SK-N-SH (cell line): ENCODE results near the gene C1orf210. TPM values are rescaled to one million over a fixed set of nuclear protein-coding genes. Genes with fewer than 3 reads are reported as not detected.

Source experiments
- CTCF ChIA-PET: fragments of 300-600, 350-600 bp; formaldehyde crosslinking; extraction: SDS; loops from one replicate; lab custom pipeline; 2021; lab: Yijun Ruan, JAX
- POLR2A ChIA-PET: fragments of 350-600 bp; sonication (Branson Sonifier 250); formaldehyde crosslinking; extraction: SDS; loops from one replicate; lab custom pipeline; 2020; ENCODE audit warnings: antibody characterized with exemption, inconsistent platforms; lab: Yijun Ruan, JAX
- DNase-seq: peaks from one replicate; pipeline ENCODE4 v3.0.0; 2012
- H2AFZ ChIP-seq: fragments of 200-600 bp; sonication (generic); 2 replicates; pipeline ENCODE4 v1.8.1; 2016; ENCODE audit warnings: antibody characterized with exemption, mild to moderate bottlenecking, low read depth
- H3F3A ChIP-seq: fragments of 200-600 bp; sonication (generic); replicated peaks from 2 replicates; pipeline ENCODE3; 2016; ENCODE audit warnings: antibody characterized with exemption, mild to moderate bottlenecking; ENCODE audit not compliant: insufficient read depth
- H3K27ac ChIP-seq, 2 experiments: fragments of 200-500 bp in 1 of 2; fragments of 200-600 bp in 1 of 2; sonication (Bioruptor generic) in 1 of 2; sonication (generic), shearing (Covaris generic) in 1 of 2; 2 replicates each; pipeline versions ENCODE4 v1.5.1 to v1.6.1; 2014 to 2016; ENCODE audit warnings: low read depth in 2 of 2, inconsistent platforms in 1 of 2, low read length in 1 of 2, mild to moderate bottlenecking in 1 of 2, mixed read lengths in 1 of 2
- H3K27me3 ChIP-seq: fragments of 200-600 bp; sonication (generic), shearing (Covaris generic); 2 replicates; pipeline ENCODE4 v1.6.1; 2016; ENCODE audit warnings: mixed run types; ENCODE audit not compliant: insufficient read depth
- H3K36me3 ChIP-seq, 2 experiments: fragments of 200-500 bp in 1 of 2; fragments of 200-600 bp in 1 of 2; sonication (Bioruptor generic) in 1 of 2; sonication (generic) in 1 of 2; replicated peaks in 1 of 2; 2 replicates each; pipeline versions ENCODE3 to v1.5.1; 2014 to 2016; ENCODE audit warnings: low read length in 1 of 2, mild to moderate bottlenecking in 1 of 2; ENCODE audit not compliant: insufficient read depth in 2 of 2, control insufficient read depth in 1 of 2
- H3K4me1 ChIP-seq, 2 experiments: fragments of 200-500 bp in 1 of 2; fragments of 200-600 bp in 1 of 2; sonication (Bioruptor generic) in 1 of 2; sonication (generic), shearing (Covaris generic) in 1 of 2; 2 replicates each; pipeline versions ENCODE4 v1.5.1 to v1.6.1; 2014 to 2016; ENCODE audit warnings: low read depth in 1 of 2, low read length in 1 of 2, mixed run types in 1 of 2; ENCODE audit not compliant: insufficient read depth in 2 of 2, control insufficient read depth in 1 of 2
- H3K4me2 ChIP-seq: fragments of 200-600 bp; sonication (generic), shearing (Covaris generic); 2 replicates; pipeline ENCODE4 v1.6.1; 2017; ENCODE audit warnings: mixed run types
- H3K4me3 ChIP-seq, 2 experiments: fragments of 200-500 bp in 1 of 2; fragments of 200-600 bp in 1 of 2; sonication (Bioruptor generic) in 1 of 2; sonication (generic), shearing (Covaris generic) in 1 of 2; 2 replicates each; pipeline versions ENCODE4 v1.5.1 to v1.8.1; 2014 to 2016; ENCODE audit warnings: low read depth in 2 of 2, inconsistent platforms in 1 of 2, low read length in 1 of 2, mild to moderate bottlenecking in 1 of 2, mixed read lengths in 1 of 2, moderate library complexity in 1 of 2
- H3K79me2 ChIP-seq: fragments of 200-600 bp; sonication (generic); 2 replicates; pipeline ENCODE4 v1.8.1; 2017; ENCODE audit warnings: mild to moderate bottlenecking; ENCODE audit not compliant: insufficient read depth
- H3K9ac ChIP-seq: fragments of 200-600 bp; sonication (generic); 2 replicates; pipeline ENCODE4 v1.6.1; 2017; ENCODE audit warnings: mixed run types
- H3K9me2 ChIP-seq: fragments of 200-600 bp; sonication (generic); 2 replicates; pipeline ENCODE4 v1.6.1; 2017; ENCODE audit warnings: mixed run types
- H3K9me3 ChIP-seq: fragments of 200-600 bp; sonication (generic); 2 replicates; pipeline ENCODE4 v1.6.1; 2017; ENCODE audit warnings: mixed run types, mild to moderate bottlenecking, moderate library complexity
- H4K20me1 ChIP-seq: fragments of 200-600 bp; sonication (generic); 2 replicates; pipeline ENCODE4 v1.6.1; 2017; ENCODE audit warnings: mild to moderate bottlenecking, mixed run types; ENCODE audit not compliant: insufficient read depth
- CHD2 ChIP-seq: fragments of 150-350 bp; IDR thresholded peaks from 2 replicates; pipeline ENCODE4 v1.6.1; 2018; ENCODE audit warnings: low read length; ENCODE audit not compliant: partially characterized antibody
- CTCF ChIP-seq: fragments of 200-600 bp; sonication (generic); IDR thresholded peaks from 2 replicates; pipeline ENCODE4 v1.6.1; 2017; ENCODE audit warnings: antibody characterized with exemption, mild to moderate bottlenecking, moderate library complexity
- JUND ChIP-seq: IDR thresholded peaks from 2 replicates; pipeline ENCODE4 v1.4.0; 2012
- NFIC ChIP-seq: IDR thresholded peaks from 2 replicates; pipeline ENCODE4 v1.4.0; 2012; ENCODE audit warnings: borderline replicate concordance
- REST ChIP-seq: IDR thresholded peaks from 2 replicates; pipeline ENCODE4 v1.6.1; 2012; ENCODE audit warnings: mild to moderate bottlenecking, low read depth, low read length, moderate library complexity
- WGBS: methylation state at CpG from one replicate; pipeline ENCODE4 v1.1.6; 2017; ENCODE audit warnings: low lambda C conversion rate; 5-methylcytosine and 5-hydroxymethylcytosine counted together
- polyA plus RNA-seq, 3 experiments: library from polyadenylated mRNA; depleted of rRNA; stranded (reverse); fragments of >200 nt; gene quantifications; 2 replicates each; pipeline ENCODE4 v1.2.3, GENCODE V29; 2012

C1orf210 gene
- polyA plus RNA-seq, 1 of the 3 experiments (the other 2 are of a cell fraction), result not detected

GRCh38 chr1:43267818-43268425 lies 17.5 kb downstream of the C1orf210 start:
- Histone ChIP-seq H3K36me3 (no peaks in the 10 kb centered on the region), H2AFZ (no peak overlapping the region), H3K27me3 (no peaks in the 10 kb centered on the region), H3K4me2 (no peak overlapping the region), H4K20me1 (no peaks in the 10 kb centered on the region), H3K4me3 (no peak overlapping the region), H3K79me2 (no peaks in the 10 kb centered on the region), H3F3A (no peaks in the 10 kb centered on the region), H3K27ac (no peak overlapping the region), H3K4me1 (no peaks in the 10 kb centered on the region), H3K9me2 (no peaks in the 10 kb centered on the region), H3K9ac (no peak overlapping the region), H3K9me3 (peaks cover 9% of the 10 kb centered on the region)
- ChIA-PET POLR2A (no interaction called here), CTCF (no interaction called here)
- WGBS, result 65% methylated on average over 3 of the region's 3 CpGs
- DNase-seq, result no peak
- TF ChIP-seq NFIC, result no peak

- H3F3A ChIP-seq, result no peaks in the 10 kb centered on the region
- no peak overlapping the region for H3K9ac ChIP-seq
- CTCF ChIA-PET, result no interaction called here
- peaks cover 9% of the 10 kb centered on the region for H3K9me3 ChIP-seq
- no peaks in the 10 kb centered on the region for H3K4me1 ChIP-seq
- no peak overlapping the region for H2AFZ ChIP-seq
- H3K27ac ChIP-seq, result no peak overlapping the region
- H3K9me2 ChIP-seq, result no peaks in the 10 kb centered on the region
- H3K27me3 ChIP-seq, result no peaks in the 10 kb centered on the region
- no peaks in the 10 kb centered on the region for H3K36me3 ChIP-seq
- 71% methylated on average over 8 of the region's 9 CpGs for WGBS
- no peak for TF ChIP-seq REST
- no peak for TF ChIP-seq JUND
- TF ChIP-seq CTCF, result no peak
- TF ChIP-seq CHD2, result no peak
- TF ChIP-seq, all 33 proteins: peak for 0
- H3K4me3 ChIP-seq, result no peak overlapping the region
- H3K79me2 ChIP-seq, result no peaks in the 10 kb centered on the region
- POLR2A ChIA-PET, result no interaction called here
- H3K4me2 ChIP-seq, result no peak overlapping the region
- no peak for DNase-seq
- H4K20me1 ChIP-seq, result no peaks in the 10 kb centered on the region
Observed at GRCh38 chr1:43267291-43267805, 18.0 kb downstream of the C1orf210 start.
